Mesendoderm (in vitro differentiated cells): ENCODE data around the gene RIC8A.
"Not testable (repeated sequence)": the region's sequence is repeated elsewhere in the genome, so short reads cannot be mapped to it uniquely, and the experiment has no call there.

Experiments
- DNase-seq: peaks from one replicate; pipeline ENCODE4 v3.0.0; 2013
- H2AK5ac ChIP-seq: 2 replicates; pipeline ENCODE4 v1.6.1; 2013; ENCODE audit warnings: low read length, inconsistent platforms
- H2BK120ac ChIP-seq: 2 replicates; pipeline ENCODE4 v1.6.1; 2013; ENCODE audit warnings: low read depth, mild to moderate bottlenecking, low read length, moderate library complexity, mixed read lengths
- H2BK15ac ChIP-seq: replicated peaks from 2 replicates; pipeline ENCODE4 v1.6.1; 2013; ENCODE audit warnings: low read depth, mild to moderate bottlenecking, moderate library complexity
- H2BK5ac ChIP-seq: 2 replicates; pipeline ENCODE4 v1.6.1; 2013; ENCODE audit warnings: low read length, inconsistent platforms
- H3K18ac ChIP-seq: 2 replicates; pipeline ENCODE4 v1.6.1; 2013; ENCODE audit warnings: mild to moderate bottlenecking, low read length, mixed read lengths
- H3K23ac ChIP-seq: one replicate; pipeline ENCODE4 v1.6.1; 2013; ENCODE audit warnings: low read length
- H3K27ac ChIP-seq: 2 replicates; pipeline ENCODE4 v1.5.1; 2013; ENCODE audit warnings: low read depth, mild to moderate bottlenecking, inconsistent platforms, low read length, moderate library complexity
- H3K27me3 ChIP-seq: 2 replicates; pipeline ENCODE4 v1.6.1; 2013; ENCODE audit warnings: low read length, control low read depth, mild to moderate bottlenecking, inconsistent platforms; ENCODE audit not compliant: insufficient read depth, poor library complexity
- H3K36me3 ChIP-seq: 2 replicates; pipeline ENCODE4 v1.6.1; 2013; ENCODE audit warnings: low read length, inconsistent platforms; ENCODE audit not compliant: control insufficient read depth, insufficient read depth
- H3K4ac ChIP-seq: one replicate; pipeline ENCODE4 v1.6.1; 2013; ENCODE audit warnings: low read depth, mild to moderate bottlenecking, low read length, moderate library complexity
- H3K4me1 ChIP-seq: 2 replicates; pipeline ENCODE4 v1.6.1; 2013; ENCODE audit warnings: low read depth, low read length, inconsistent platforms; ENCODE audit not compliant: control insufficient read depth
- H3K4me2 ChIP-seq: 2 replicates; pipeline ENCODE4 v1.6.1; 2013; ENCODE audit warnings: low read length
- H3K4me3 ChIP-seq: 2 replicates; pipeline ENCODE4 v1.5.1; 2013; ENCODE audit warnings: mild to moderate bottlenecking, low read length
- H3K56ac ChIP-seq: one replicate; pipeline ENCODE4 v1.6.1; 2013; ENCODE audit warnings: low read length
- H3K79me1 ChIP-seq: 2 replicates; pipeline ENCODE4 v1.6.1; 2013; ENCODE audit warnings: low read length, inconsistent platforms
- H3K79me2 ChIP-seq: 2 replicates; pipeline ENCODE4 v1.6.1; 2013; ENCODE audit warnings: mild to moderate bottlenecking, low read length; ENCODE audit not compliant: control insufficient read depth, insufficient read depth
- H3K9ac ChIP-seq: 2 replicates; pipeline ENCODE4 v1.6.1; 2013; ENCODE audit warnings: low read length, inconsistent platforms
- H4K5ac ChIP-seq: one replicate; pipeline ENCODE4 v1.6.1; 2013; ENCODE audit warnings: low read length
- H4K8ac ChIP-seq: one replicate; pipeline ENCODE4 v1.6.1; 2013; ENCODE audit warnings: low read depth, mild to moderate bottlenecking, control low read depth, low read length, moderate library complexity
- WGBS: extraction: QIAGEN DNeasy Blood & Tissue Kit; methylation state at CpG from one replicate; pipeline ENCODE4 v1.1.7; 2013; ENCODE audit warnings: low lambda C conversion rate, missing lambda C conversion rate; ENCODE audit not compliant: insufficient coverage; ENCODE audit errors: extremely low coverage; 5-methylcytosine and 5-hydroxymethylcytosine counted together

RIC8A gene

GRCh38 chr11:217704-218103 is 10.2 kb downstream of the RIC8A start:
- H3K4me1 ChIP-seq, result no peaks in the 10 kb centered on the region

GRCh38 chr11:218815-219593 is 11.5 kb downstream of the RIC8A start:
- Histone ChIP-seq H2BK120ac (no peak overlapping the region), H3K4me2 (no peak overlapping the region), H3K56ac (no peak overlapping the region), H3K27me3 (no peaks in the 10 kb centered on the region), H3K4me1 (no peaks in the 10 kb centered on the region), H3K79me2 (no peaks in the 10 kb centered on the region), H3K4ac (no peak overlapping the region), H3K79me1 (no peaks in the 10 kb centered on the region), H3K23ac (no peak overlapping the region), H3K9ac (no peak overlapping the region), H3K18ac (no peak overlapping the region), H2BK5ac (no peak overlapping the region), H3K4me3 (no peak overlapping the region), H4K5ac (no peak overlapping the region), H3K27ac (no peak overlapping the region), H3K36me3 (peaks cover 6% of the 10 kb centered on the region), H4K8ac (no peak overlapping the region), H2AK5ac (no peak overlapping the region), H2BK15ac (no peak overlapping the region)
- DNase-seq, result no peak
- WGBS, result no CpG with 5 or more reads among the region's 29 CpGs

More at GRCh38 chr11:217704-218103, 10.2 kb downstream of the RIC8A start:
- Histone ChIP-seq H3K27ac (no peak overlapping the region), H3K4me2 (no peak overlapping the region), H2BK15ac (no peak overlapping the region), H3K4ac (no peak overlapping the region), H3K4me3 (no peak overlapping the region), H4K5ac (no peak overlapping the region), H3K27me3 (no peaks in the 10 kb centered on the region), H3K23ac (no peak overlapping the region), H3K18ac (no peak overlapping the region), H2BK5ac (no peak overlapping the region), H3K79me1 (peaks cover 2% of the 10 kb centered on the region), H3K79me2 (no peaks in the 10 kb centered on the region), H3K56ac (no peak overlapping the region), H2BK120ac (no peak overlapping the region), H3K9ac (no peak overlapping the region), H2AK5ac (no peak overlapping the region), H3K36me3 (peaks cover 13% of the 10 kb centered on the region), H4K8ac (no peak overlapping the region)
- no CpG with 5 or more reads among the region's 3 CpGs for WGBS
- DNase-seq, result no peak

GRCh38 chr11:220641-221215 is 13.2 kb downstream of the RIC8A start:
- H2BK120ac ChIP-seq, H3K23ac ChIP-seq, H3K9ac ChIP-seq, H3K36me3 ChIP-seq, H4K5ac ChIP-seq, H3K56ac ChIP-seq, H3K27ac ChIP-seq, H2AK5ac ChIP-seq, H3K4me1 ChIP-seq, H2BK15ac ChIP-seq, H3K4me2 ChIP-seq, H4K8ac ChIP-seq, H3K4ac ChIP-seq, H3K79me2 ChIP-seq, H2BK5ac ChIP-seq, H3K27me3 ChIP-seq, H3K18ac ChIP-seq, H3K4me3 ChIP-seq, H3K79me1 ChIP-seq: not testable (repeated sequence)
- peak; percentile 74 for DNase-seq
- no CpG with 5 or more reads among the region's 3 CpGs for WGBS

- H3K79me2 ChIP-seq, result no peaks in the 10 kb centered on the region
- no peak for DNase-seq
- H4K8ac ChIP-seq, result no peak overlapping the region
- H3K9ac ChIP-seq, result no peak overlapping the region
- H3K4ac ChIP-seq, result no peak overlapping the region
- no peak overlapping the region for H2AK5ac ChIP-seq
- no peak overlapping the region for H3K18ac ChIP-seq
- H3K27ac ChIP-seq, result no peak overlapping the region
- no peak overlapping the region for H2BK120ac ChIP-seq
- H3K4me2 ChIP-seq, result no peak overlapping the region
- no peak overlapping the region for H3K4me3 ChIP-seq
- no peak overlapping the region for H3K56ac ChIP-seq
- no peaks in the 10 kb centered on the region for H3K79me1 ChIP-seq
- no peaks in the 10 kb centered on the region for H3K27me3 ChIP-seq
- H4K5ac ChIP-seq, result no peak overlapping the region
- no peak overlapping the region for H2BK5ac ChIP-seq
- H3K36me3 ChIP-seq, result no peaks in the 10 kb centered on the region
- H3K4me1 ChIP-seq, result no peaks in the 10 kb centered on the region
- no peak overlapping the region for H3K23ac ChIP-seq
- WGBS, result no CpG with 5 or more reads among the region's 7 CpGs
- H2BK15ac ChIP-seq, result no peak overlapping the region
Observed at GRCh38 chr11:221539-221938, 14.0 kb downstream of the RIC8A start.

- Histone ChIP-seq H3K4me2 (no peak overlapping the region), H4K5ac (no peak overlapping the region), H3K9ac (no peak overlapping the region), H3K4ac (no peak overlapping the region), H3K4me3 (no peak overlapping the region), H2AK5ac (no peak overlapping the region), H2BK15ac (no peak overlapping the region), H3K4me1 (no peaks in the 10 kb centered on the region), H3K23ac (no peak overlapping the region), H3K79me1 (no peaks in the 10 kb centered on the region), H2BK5ac (no peak overlapping the region), H3K18ac (no peak overlapping the region), H3K79me2 (no peaks in the 10 kb centered on the region), H3K36me3 (no peaks in the 10 kb centered on the region), H3K56ac (no peak overlapping the region), H2BK120ac (no peak overlapping the region), H3K27me3 (no peaks in the 10 kb centered on the region), H3K27ac (no peak overlapping the region), H4K8ac (no peak overlapping the region)
- no CpG with 5 or more reads among the region's 14 CpGs for WGBS
- no peak for DNase-seq
Observed at GRCh38 chr11:221998-222789, 14.7 kb downstream of the RIC8A start.
